Germinal center (tissue), 1 donor: ENCODE measurements around the gene ACTR3.

Experiments
- DNase-seq: peaks from one replicate; pipeline ENCODE4 v3.0.0; 2012; ENCODE audit warnings: mixed read lengths, low spot score

Gene ACTR3

GRCh38 chr2:114005110-114005783 is 115.4 kb downstream of the ACTR3 start:
- no peak for DNase-seq

GRCh38 chr2:114006460-114006859 is 116.6 kb downstream of the ACTR3 start:
- DNase-seq: no peak

GRCh38 chr2:114007436-114007835 is 117.5 kb downstream of the ACTR3 start:
- DNase-seq: no peak

- no peak for DNase-seq
These were observed 118.8 kb downstream of the ACTR3 start for GRCh38 chr2:114008720-114009119.

GRCh38 chr2:114009205-114009944 is 119.5 kb downstream of the ACTR3 start:
- DNase-seq: no peak

- DNase-seq: no peak
These were observed 120.1 kb downstream of the ACTR3 start for GRCh38 chr2:114010001-114010400.

GRCh38 chr2:114011713-114012112 is 121.8 kb downstream of the ACTR3 start:
- no peak for DNase-seq
